ENCODE results near the gene PAAF1.

The PAAF1 gene

DNA sequence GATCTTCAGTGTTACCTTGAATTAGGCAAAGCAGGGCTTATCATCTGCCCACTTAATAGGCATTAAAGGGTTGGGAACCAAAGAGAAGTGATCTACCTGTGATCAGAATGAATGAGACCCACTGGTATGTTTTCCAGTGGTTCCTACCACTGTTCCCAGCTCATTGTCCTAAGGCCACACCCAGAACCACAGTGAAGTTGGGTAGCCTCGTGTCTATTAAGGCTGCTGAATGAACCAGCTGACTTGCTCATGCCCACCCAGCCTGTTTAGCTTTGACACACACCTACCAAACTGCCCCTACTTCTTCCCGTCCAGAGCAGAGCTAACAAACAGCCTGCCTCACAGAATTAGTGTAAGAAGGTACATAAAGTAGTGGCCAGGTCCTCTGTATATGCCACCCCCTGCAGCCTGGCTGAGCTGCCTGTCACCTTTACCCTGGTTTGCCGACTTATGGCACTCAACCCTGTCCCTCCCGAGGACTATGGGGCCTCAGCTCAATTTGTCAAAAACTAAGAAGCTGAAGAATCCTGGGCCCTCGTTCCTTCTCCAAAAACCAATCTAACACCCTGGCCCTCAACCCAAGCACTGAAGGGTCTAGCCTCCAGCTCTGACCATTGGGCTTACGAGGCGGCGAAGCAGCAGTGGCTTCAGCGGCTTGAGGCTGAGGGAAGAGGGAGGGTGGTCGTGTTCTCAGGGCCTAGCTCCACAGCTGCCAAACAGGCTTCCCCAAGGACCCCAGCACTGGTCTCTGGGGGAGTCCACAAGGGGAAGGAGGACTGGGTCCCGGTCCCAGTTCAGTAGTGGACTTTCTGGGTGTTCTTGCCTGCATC is 96.0 kb downstream of the PAAF1 start:
- DNase-seq (ENCODE audit: low read depth) = no peak

- no peak for DNase-seq (ENCODE audit: low read depth)
These were observed 98.0 kb downstream of the PAAF1 start for GRCh38 chr11:73974604-73975478.

DNA sequence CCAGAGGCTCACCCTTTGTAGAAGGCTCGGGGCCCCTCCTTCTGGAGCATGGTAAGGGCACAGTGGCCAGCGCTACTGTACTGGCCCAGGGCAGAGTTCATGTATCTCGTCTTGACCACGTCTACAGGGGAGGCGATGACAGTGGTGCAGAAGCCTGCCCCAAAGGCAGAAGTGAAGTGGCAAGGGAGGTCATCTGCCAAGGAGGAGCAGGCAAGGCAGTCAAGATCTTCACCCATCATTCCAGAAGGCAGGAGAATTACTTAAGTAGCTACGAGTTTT is 98.6 kb downstream of the PAAF1 start:
- DNase-seq (ENCODE audit: low read depth) = no peak

GRCh38 chr11:73976451-73977151 is 99.8 kb downstream of the PAAF1 start:
- DNase-seq (ENCODE audit: low read depth) = no peak

GRCh38 chr11:73977856-73978519 is 101.2 kb downstream of the PAAF1 start:
- no peak for DNase-seq (ENCODE audit: low read depth)

GRCh38 chr11:73978576-73979086 is 101.8 kb downstream of the PAAF1 start:
- DNase-seq (ENCODE audit: low read depth) = no peak

DNA sequence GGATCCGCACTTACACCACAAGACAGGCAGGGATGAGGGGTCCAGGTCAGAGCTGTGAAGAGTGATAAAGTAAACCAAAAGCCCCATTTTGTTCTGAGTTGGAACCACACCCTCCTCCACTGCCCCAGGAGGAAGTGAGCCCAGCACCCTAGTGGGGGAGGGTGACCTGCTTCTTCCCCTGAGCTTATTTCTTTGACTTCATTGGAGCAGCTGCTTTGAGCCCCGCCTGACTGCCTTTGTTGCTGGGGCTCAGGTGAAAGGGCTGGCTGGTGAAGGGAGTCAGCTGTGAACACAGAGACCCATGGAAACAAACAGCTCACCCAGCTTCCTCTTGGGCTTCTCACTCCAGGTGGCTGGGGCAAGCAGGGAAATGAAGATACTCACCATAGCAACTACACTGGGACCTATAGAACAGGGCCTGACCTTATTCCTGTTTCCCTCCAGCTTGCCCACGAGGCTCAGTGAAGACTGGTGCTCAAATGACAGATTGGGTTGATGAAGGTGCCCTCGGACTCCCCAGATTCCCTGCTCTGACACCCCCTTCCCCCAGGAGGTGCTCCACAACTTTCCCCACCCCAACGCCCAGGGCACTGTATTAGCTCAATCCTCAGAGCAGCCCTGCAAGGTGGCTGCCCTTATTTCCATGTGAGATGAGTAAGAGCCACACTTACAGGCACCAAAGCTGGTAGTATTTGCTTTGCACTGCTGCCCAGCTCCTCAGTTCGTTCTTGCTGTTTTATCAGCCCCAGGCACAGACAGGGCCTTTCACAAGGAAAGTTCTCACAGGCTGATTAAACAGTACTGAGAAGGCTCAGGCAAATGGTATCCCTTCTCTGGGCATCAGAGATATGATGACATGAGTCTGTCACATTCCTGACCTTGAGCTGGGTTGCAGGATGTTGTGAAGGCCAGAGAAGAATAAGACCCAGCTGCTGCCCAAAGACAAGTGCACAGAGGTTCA is 103.5 kb downstream of the PAAF1 start:
- peak; percentile 67 for DNase-seq (ENCODE audit: low read depth)
